Cardiac muscle cell (in vitro differentiated cells and primary cell): ENCODE measurements around the gene PRRG3. TPM values are rescaled to one million over a fixed set of nuclear protein-coding genes. Genes with fewer than 3 reads are reported as not detected.

Experiments
- DNase-seq, 2 donors: peaks; one replicate each; pipeline versions ENCODE4 v3.0.0 to v3.0.0-alpha.2; 2010 to 2017; ENCODE audit warnings: low read depth in 1 of 2, low spot score in 1 of 2
- H3K27ac ChIP-seq: fragments of 200-600 bp; sonication (generic); 2 replicates; pipeline ENCODE4 v1.5.1; 2016
- H3K27me3 ChIP-seq: fragments of 200-600 bp; sonication (generic); 2 replicates; pipeline ENCODE4 v1.6.0; 2016; ENCODE audit warnings: control low read depth
- H3K36me3 ChIP-seq: fragments of 200-600 bp; sonication (generic); 2 replicates; pipeline ENCODE4 v1.5.1; 2016; ENCODE audit warnings: control low read depth
- H3K4me1 ChIP-seq: fragments of 200-600 bp; sonication (generic); 2 replicates; pipeline ENCODE4 v1.8.1; 2017; ENCODE audit warnings: low read depth, mild to moderate bottlenecking, mixed run types
- H3K4me3 ChIP-seq: fragments of 200-600 bp; sonication (generic); 2 replicates; pipeline ENCODE4 v1.5.1; 2016; ENCODE audit warnings: mild to moderate bottlenecking
- H3K9me3 ChIP-seq: fragments of 200-600 bp; sonication (generic); 2 replicates; pipeline ENCODE4 v1.5.1; 2017; ENCODE audit warnings: low read depth, mild to moderate bottlenecking, control low read depth
- polyA plus RNA-seq: library from polyadenylated mRNA; unstranded; fragments of >200 nt; fragmentation: Nextera tagmentation; extraction: Ambion mirVana; gene quantifications from 2 replicates; pipeline ENCODE4 v1.2.1, GENCODE V29; 2016
- total RNA-seq: library from RNA; depleted of rRNA; stranded (reverse); fragments of >200 nt; gene quantifications from 2 replicates; pipeline ENCODE4 v1.2.3, GENCODE V29; 2016
- TF ChIP-seq, protein P1 (sequence below): IDR thresholded peaks from 2 replicates; pipeline ENCODE4 v1.5.1; 2012; ENCODE audit warnings: low read depth, mild to moderate bottlenecking, low read length

The PRRG3 gene
- total and polyA plus RNA-seq, 2 experiments from 2014 or later: 5.6 to 10.6 TPM

DNA sequence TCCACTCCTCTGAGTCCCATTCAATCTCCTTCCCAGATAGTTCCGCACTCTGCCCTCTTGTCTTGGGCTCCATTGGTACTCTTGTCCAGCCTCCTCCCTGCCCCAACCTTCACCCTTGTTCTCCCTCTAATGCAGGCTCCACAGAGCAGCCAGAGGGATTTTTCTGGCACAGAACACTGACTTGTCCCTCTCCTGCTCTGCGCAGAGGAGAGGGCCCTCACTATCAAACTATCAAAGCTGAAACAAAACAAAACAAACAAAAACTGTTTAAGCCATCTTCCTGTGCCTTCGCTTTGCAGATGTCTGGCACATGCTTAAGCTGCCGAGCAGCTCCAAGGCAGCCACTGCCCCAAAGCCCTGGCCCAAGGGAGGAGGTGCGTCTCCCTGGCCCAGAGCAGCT is 42.2 kb downstream of the PRRG3 start:
- no peak for DNase-seq
- no peaks in the 10 kb centered on the region for H3K9me3 ChIP-seq

GRCh38 chrX:151738751-151739150 is 43.5 kb downstream of the PRRG3 start:
- H3K4me1 ChIP-seq: no peaks in the 10 kb centered on the region
- TF ChIP-seq, protein P1, sequence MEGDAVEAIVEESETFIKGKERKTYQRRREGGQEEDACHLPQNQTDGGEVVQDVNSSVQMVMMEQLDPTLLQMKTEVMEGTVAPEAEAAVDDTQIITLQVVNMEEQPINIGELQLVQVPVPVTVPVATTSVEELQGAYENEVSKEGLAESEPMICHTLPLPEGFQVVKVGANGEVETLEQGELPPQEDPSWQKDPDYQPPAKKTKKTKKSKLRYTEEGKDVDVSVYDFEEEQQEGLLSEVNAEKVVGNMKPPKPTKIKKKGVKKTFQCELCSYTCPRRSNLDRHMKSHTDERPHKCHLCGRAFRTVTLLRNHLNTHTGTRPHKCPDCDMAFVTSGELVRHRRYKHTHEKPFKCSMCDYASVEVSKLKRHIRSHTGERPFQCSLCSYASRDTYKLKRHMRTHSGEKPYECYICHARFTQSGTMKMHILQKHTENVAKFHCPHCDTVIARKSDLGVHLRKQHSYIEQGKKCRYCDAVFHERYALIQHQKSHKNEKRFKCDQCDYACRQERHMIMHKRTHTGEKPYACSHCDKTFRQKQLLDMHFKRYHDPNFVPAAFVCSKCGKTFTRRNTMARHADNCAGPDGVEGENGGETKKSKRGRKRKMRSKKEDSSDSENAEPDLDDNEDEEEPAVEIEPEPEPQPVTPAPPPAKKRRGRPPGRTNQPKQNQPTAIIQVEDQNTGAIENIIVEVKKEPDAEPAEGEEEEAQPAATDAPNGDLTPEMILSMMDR: no peak
- H3K9me3 ChIP-seq: no peaks in the 10 kb centered on the region

More for the DNA sequence above, 42.2 kb downstream of the PRRG3 start:
- Histone ChIP-seq H3K4me1 (no peaks in the 10 kb centered on the region), H3K27me3 (no peaks in the 10 kb centered on the region), H3K27ac (no peak overlapping the region), H3K36me3 (no peaks in the 10 kb centered on the region), H3K4me3 (no peak overlapping the region)
- TF ChIP-seq, protein P1: no peak

GRCh38 chrX:151741606-151742005 is 46.3 kb downstream of the PRRG3 start:
- H3K4me3 ChIP-seq: no peak overlapping the region
- TF ChIP-seq, protein P1: no peak
- no peaks in the 10 kb centered on the region for H3K9me3 ChIP-seq
- no peak overlapping the region for H3K27ac ChIP-seq
- no peak for DNase-seq
- no peaks in the 10 kb centered on the region for H3K27me3 ChIP-seq
- H3K36me3 ChIP-seq: no peaks in the 10 kb centered on the region
- no peaks in the 10 kb centered on the region for H3K4me1 ChIP-seq

More at GRCh38 chrX:151738751-151739150, 43.5 kb downstream of the PRRG3 start:
- no peak for DNase-seq
- no peaks in the 10 kb centered on the region for H3K27me3 ChIP-seq
- no peaks in the 10 kb centered on the region for H3K36me3 ChIP-seq
- H3K4me3 ChIP-seq: no peak overlapping the region
- H3K27ac ChIP-seq: no peak overlapping the region

DNA sequence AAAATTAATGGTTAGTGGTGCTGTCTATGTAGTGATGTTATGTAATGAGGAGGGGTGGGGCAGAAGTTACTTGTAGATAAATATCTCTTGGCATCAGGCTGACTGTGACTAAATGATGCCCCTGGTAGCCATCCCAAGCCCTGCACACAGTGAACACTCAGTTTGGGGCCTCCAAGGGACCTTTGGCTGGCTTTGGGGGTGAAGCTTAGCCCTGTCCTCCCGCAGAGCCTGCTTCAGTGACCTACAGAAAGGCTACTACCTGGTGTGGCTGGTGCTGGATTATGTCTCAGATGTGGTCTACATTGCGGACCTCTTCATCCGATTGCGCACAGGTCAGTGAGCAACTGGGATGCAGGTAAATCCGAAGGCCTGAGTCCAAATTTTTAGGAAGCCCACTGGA is 47.1 kb downstream of the PRRG3 start:
- Histone ChIP-seq H3K36me3 (no peaks in the 10 kb centered on the region), H3K4me3 (no peak overlapping the region), H3K27ac (no peak overlapping the region), H3K4me1 (no peaks in the 10 kb centered on the region), H3K9me3 (no peaks in the 10 kb centered on the region), H3K27me3 (no peaks in the 10 kb centered on the region)
- no peak for DNase-seq
- TF ChIP-seq, protein P1: no peak

- Histone ChIP-seq H3K4me3 (no peak overlapping the region), H3K36me3 (no peaks in the 10 kb centered on the region), H3K4me1 (no peaks in the 10 kb centered on the region), H3K27me3 (no peaks in the 10 kb centered on the region), H3K27ac (no peak overlapping the region), H3K9me3 (no peaks in the 10 kb centered on the region)
- TF ChIP-seq, protein P1: no peak
- DNase-seq: no peak
Observed at GRCh38 chrX:151743651-151744470, 48.6 kb downstream of the PRRG3 start.
